Measurements from ENCODE around the gene MSI2. TPM values are rescaled to one million over a fixed set of nuclear protein-coding genes. Genes with fewer than 3 reads are reported as not detected.

The MSI2 gene
- total RNA-seq, 1 donor from 2014 or later = 75.5 TPM

DNA sequence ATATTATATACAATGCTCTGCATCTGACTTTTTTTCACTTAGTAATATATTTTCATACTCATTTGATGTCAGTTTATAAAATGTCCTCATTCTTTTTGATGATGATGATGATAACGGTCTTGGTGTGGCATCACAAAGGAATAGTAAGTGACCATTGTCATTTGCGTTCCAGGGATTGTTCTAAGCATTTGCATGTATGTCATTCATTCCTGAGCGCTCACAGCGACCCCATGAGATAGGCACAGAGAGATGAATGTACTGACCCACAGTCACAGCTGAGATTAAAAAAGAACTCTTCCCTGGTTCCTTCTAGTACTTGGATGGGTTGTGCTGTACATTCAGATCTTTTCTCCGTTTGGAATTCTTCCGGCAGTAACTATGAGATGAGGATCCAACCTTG, 21.2 kb upstream of the MSI2 start:
- Mint-ChIP-seq H3K27ac (ENCODE audit: unreplicated experiment) (no peak overlapping the region), H3K4me3 (ENCODE audit: unreplicated experiment) (no peak overlapping the region), H3K9me3 (ENCODE audit: unreplicated experiment) (no peaks in the 10 kb centered on the region)

GRCh38 chr17:57236686-57237299, 19.5 kb upstream of the MSI2 start:
- Mint-ChIP-seq H3K27ac (ENCODE audit: unreplicated experiment) (no peak overlapping the region), H3K36me3 (ENCODE audit: unreplicated experiment) (no peaks in the 10 kb centered on the region), H3K9me3 (ENCODE audit: unreplicated experiment) (no peaks in the 10 kb centered on the region), H3K4me1 (ENCODE audit: unreplicated experiment) (no peaks in the 10 kb centered on the region), H3K27me3 (ENCODE audit: unreplicated experiment) (peaks cover 16% of the 10 kb centered on the region), H3K4me3 (ENCODE audit: unreplicated experiment) (no peak overlapping the region)
- TF ChIP-seq, protein P1, sequence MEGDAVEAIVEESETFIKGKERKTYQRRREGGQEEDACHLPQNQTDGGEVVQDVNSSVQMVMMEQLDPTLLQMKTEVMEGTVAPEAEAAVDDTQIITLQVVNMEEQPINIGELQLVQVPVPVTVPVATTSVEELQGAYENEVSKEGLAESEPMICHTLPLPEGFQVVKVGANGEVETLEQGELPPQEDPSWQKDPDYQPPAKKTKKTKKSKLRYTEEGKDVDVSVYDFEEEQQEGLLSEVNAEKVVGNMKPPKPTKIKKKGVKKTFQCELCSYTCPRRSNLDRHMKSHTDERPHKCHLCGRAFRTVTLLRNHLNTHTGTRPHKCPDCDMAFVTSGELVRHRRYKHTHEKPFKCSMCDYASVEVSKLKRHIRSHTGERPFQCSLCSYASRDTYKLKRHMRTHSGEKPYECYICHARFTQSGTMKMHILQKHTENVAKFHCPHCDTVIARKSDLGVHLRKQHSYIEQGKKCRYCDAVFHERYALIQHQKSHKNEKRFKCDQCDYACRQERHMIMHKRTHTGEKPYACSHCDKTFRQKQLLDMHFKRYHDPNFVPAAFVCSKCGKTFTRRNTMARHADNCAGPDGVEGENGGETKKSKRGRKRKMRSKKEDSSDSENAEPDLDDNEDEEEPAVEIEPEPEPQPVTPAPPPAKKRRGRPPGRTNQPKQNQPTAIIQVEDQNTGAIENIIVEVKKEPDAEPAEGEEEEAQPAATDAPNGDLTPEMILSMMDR (IDR thresholded peaks at IDR 0.05) = no peak
- DNase-seq (ENCODE audit: extremely low spot score, unreplicated experiment) = no peak

More for the DNA sequence above, 21.2 kb upstream of the MSI2 start:
- no peaks in the 10 kb centered on the region for H3K36me3 Mint-ChIP-seq (ENCODE audit: unreplicated experiment)
- H3K4me1 Mint-ChIP-seq (ENCODE audit: unreplicated experiment) = no peaks in the 10 kb centered on the region
- TF ChIP-seq, protein P1 (IDR thresholded peaks at IDR 0.05) = no peak
- H3K27me3 Mint-ChIP-seq (ENCODE audit: unreplicated experiment) = peaks cover 16% of the 10 kb centered on the region
- DNase-seq (ENCODE audit: extremely low spot score, unreplicated experiment) = no peak

DNA sequence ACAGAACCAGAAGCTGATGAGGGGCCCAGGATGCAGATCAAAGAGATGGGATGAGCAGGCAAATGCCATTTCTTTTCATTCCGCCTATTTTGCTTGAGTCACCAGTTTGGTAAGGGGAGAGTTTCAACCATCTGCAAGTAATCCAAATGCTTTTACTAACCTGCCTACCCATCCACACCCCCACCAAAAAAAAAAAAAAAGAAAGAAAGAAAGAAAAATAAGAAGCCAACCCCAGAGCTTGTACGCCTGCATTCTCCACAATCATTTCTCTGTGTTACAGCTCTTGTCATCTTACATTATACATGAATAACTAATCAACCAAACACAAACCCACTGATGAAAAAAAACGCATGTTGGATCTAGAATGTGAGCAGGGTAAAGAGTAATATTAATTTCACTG, 15.7 kb upstream of the MSI2 start:
- Mint-ChIP-seq H3K27me3 (ENCODE audit: unreplicated experiment) (peaks cover 3% of the 10 kb centered on the region), H3K27ac (ENCODE audit: unreplicated experiment) (no peak overlapping the region), H3K9me3 (ENCODE audit: unreplicated experiment) (no peaks in the 10 kb centered on the region), H3K4me3 (ENCODE audit: unreplicated experiment) (no peak overlapping the region), H3K36me3 (ENCODE audit: unreplicated experiment) (no peaks in the 10 kb centered on the region), H3K4me1 (ENCODE audit: unreplicated experiment) (peaks cover 14% of the 10 kb centered on the region)
- TF ChIP-seq, protein P1 (IDR thresholded peaks at IDR 0.05) = no peak
- DNase-seq (ENCODE audit: extremely low spot score, unreplicated experiment) = no peak

- Mint-ChIP-seq H3K27ac (ENCODE audit: unreplicated experiment) (no peak overlapping the region), H3K9me3 (ENCODE audit: unreplicated experiment) (no peaks in the 10 kb centered on the region), H3K4me1 (ENCODE audit: unreplicated experiment) (peaks cover 14% of the 10 kb centered on the region), H3K27me3 (ENCODE audit: unreplicated experiment) (peaks cover 3% of the 10 kb centered on the region), H3K4me3 (ENCODE audit: unreplicated experiment) (no peak overlapping the region), H3K36me3 (ENCODE audit: unreplicated experiment) (no peaks in the 10 kb centered on the region)
- no peak for DNase-seq (ENCODE audit: extremely low spot score, unreplicated experiment)
- TF ChIP-seq, protein P1 (IDR thresholded peaks at IDR 0.05) = no peak
Measured at GRCh38 chr17:57242148-57242547, 14.2 kb upstream of the MSI2 start.

- no peaks in the 10 kb centered on the region for H3K9me3 Mint-ChIP-seq (ENCODE audit: unreplicated experiment)
- peaks cover 3% of the 10 kb centered on the region for H3K27me3 Mint-ChIP-seq (ENCODE audit: unreplicated experiment)
- no peak overlapping the region for H3K27ac Mint-ChIP-seq (ENCODE audit: unreplicated experiment)
- TF ChIP-seq, protein P1 (IDR thresholded peaks at IDR 0.05) = peak; percentile 99
- no peak overlapping the region for H3K4me3 Mint-ChIP-seq (ENCODE audit: unreplicated experiment)
- H3K4me1 Mint-ChIP-seq (ENCODE audit: unreplicated experiment) = peaks cover 14% of the 10 kb centered on the region
- H3K36me3 Mint-ChIP-seq (ENCODE audit: unreplicated experiment) = no peaks in the 10 kb centered on the region
- no peak for DNase-seq (ENCODE audit: extremely low spot score, unreplicated experiment)
Measured at GRCh38 chr17:57243171-57243622, 13.1 kb upstream of the MSI2 start.

Measured in osteocyte (in vitro differentiated cells).